ENCODE results near the gene TNS1. TPM values are rescaled to one million over a fixed set of nuclear protein-coding genes. Genes with fewer than 3 reads are reported as not detected.

Gene TNS1
- total RNA-seq, 1 donor from 2014 or later = 59.2 TPM

GRCh38 chr2:217843324-217843723 is 159.5 kb downstream of the TNS1 start:
- Mint-ChIP-seq H3K27me3 (no peaks in the 10 kb centered on the region), H3K36me3 (peaks cover 12% of the 10 kb centered on the region)

DNA sequence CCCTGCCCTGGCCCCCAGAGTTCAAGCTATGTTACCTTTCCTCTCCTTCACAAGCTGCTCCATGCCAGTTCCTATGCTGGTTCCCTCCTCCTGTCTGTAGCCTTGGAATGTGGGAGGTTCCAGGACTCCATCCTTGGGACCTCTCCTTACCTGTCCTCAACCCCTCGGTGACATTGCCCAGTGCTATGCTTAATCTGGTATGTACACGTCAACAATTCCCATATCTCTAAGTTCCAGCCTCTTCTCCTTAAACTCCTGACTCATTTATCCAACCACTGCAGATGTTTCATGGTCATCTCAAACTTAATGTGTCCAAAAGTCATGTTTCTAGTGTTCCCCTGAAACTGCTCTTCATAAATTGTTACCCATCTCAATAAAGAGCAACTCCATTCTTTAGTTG is 160.8 kb downstream of the TNS1 start:
- H3K4me3 Mint-ChIP-seq = no peak overlapping the region
- TF ChIP-seq, protein P1, sequence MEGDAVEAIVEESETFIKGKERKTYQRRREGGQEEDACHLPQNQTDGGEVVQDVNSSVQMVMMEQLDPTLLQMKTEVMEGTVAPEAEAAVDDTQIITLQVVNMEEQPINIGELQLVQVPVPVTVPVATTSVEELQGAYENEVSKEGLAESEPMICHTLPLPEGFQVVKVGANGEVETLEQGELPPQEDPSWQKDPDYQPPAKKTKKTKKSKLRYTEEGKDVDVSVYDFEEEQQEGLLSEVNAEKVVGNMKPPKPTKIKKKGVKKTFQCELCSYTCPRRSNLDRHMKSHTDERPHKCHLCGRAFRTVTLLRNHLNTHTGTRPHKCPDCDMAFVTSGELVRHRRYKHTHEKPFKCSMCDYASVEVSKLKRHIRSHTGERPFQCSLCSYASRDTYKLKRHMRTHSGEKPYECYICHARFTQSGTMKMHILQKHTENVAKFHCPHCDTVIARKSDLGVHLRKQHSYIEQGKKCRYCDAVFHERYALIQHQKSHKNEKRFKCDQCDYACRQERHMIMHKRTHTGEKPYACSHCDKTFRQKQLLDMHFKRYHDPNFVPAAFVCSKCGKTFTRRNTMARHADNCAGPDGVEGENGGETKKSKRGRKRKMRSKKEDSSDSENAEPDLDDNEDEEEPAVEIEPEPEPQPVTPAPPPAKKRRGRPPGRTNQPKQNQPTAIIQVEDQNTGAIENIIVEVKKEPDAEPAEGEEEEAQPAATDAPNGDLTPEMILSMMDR (conservative IDR thresholded peaks at IDR 0.05) = no peak
- no peaks in the 10 kb centered on the region for H3K9me3 Mint-ChIP-seq
- H3K27ac Mint-ChIP-seq = no peak overlapping the region
- peaks cover 6% of the 10 kb centered on the region for H3K36me3 Mint-ChIP-seq
- DNase-seq (ENCODE audit: extremely low spot score, unreplicated experiment) = no peak
- peaks cover 14% of the 10 kb centered on the region for H3K4me1 Mint-ChIP-seq (ENCODE audit: unreplicated experiment)
- no peaks in the 10 kb centered on the region for H3K27me3 Mint-ChIP-seq

More at GRCh38 chr2:217843324-217843723, 159.5 kb downstream of the TNS1 start:
- H3K4me3 Mint-ChIP-seq = no peak overlapping the region
- no peak for DNase-seq (ENCODE audit: extremely low spot score, unreplicated experiment)
- TF ChIP-seq, protein P1 (conservative IDR thresholded peaks at IDR 0.05) = no peak
- H3K4me1 Mint-ChIP-seq (ENCODE audit: unreplicated experiment) = peaks cover under 1% of the 10 kb centered on the region
- H3K27ac Mint-ChIP-seq = no peak overlapping the region
- H3K9me3 Mint-ChIP-seq = no peaks in the 10 kb centered on the region

GRCh38 chr2:217840522-217840921 is 162.3 kb downstream of the TNS1 start:
- peaks cover 28% of the 10 kb centered on the region for H3K4me1 Mint-ChIP-seq (ENCODE audit: unreplicated experiment)

DNA sequence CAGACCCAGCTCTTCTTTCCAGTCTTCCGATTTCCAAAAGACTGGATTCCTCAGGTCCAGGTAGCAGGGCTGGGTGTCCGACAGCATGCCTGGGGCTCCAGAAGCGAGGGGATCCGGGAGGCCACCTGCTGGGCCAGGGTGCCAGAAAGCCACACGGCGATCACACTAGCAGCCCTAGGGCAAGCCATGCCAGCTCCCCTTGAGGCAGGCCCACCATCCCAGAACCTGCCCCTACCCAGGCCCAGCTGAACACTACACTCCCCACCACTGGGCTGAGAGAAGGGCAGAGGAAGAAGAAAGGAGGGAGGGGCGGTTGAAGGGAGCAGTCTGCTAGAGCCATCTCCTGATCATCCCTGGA is 163.1 kb downstream of the TNS1 start:
- H3K27ac Mint-ChIP-seq = no peak overlapping the region
- peaks cover 30% of the 10 kb centered on the region for H3K4me1 Mint-ChIP-seq (ENCODE audit: unreplicated experiment)
- DNase-seq (ENCODE audit: extremely low spot score, unreplicated experiment) = no peak
- no peak overlapping the region for H3K4me3 Mint-ChIP-seq
- H3K36me3 Mint-ChIP-seq = peaks cover 9% of the 10 kb centered on the region
- H3K27me3 Mint-ChIP-seq = no peaks in the 10 kb centered on the region
- H3K9me3 Mint-ChIP-seq = no peaks in the 10 kb centered on the region
- TF ChIP-seq, protein P1 (conservative IDR thresholded peaks at IDR 0.05) = no peak

More at GRCh38 chr2:217840522-217840921, 162.3 kb downstream of the TNS1 start:
- H3K4me3 Mint-ChIP-seq = no peak overlapping the region
- H3K27ac Mint-ChIP-seq = no peak overlapping the region
- no peak for DNase-seq (ENCODE audit: extremely low spot score, unreplicated experiment)
- TF ChIP-seq, protein P1 (conservative IDR thresholded peaks at IDR 0.05) = no peak
- no peaks in the 10 kb centered on the region for H3K9me3 Mint-ChIP-seq
- H3K27me3 Mint-ChIP-seq = no peaks in the 10 kb centered on the region
- H3K36me3 Mint-ChIP-seq = peaks cover 6% of the 10 kb centered on the region

GRCh38 chr2:217839073-217839749 is 163.6 kb downstream of the TNS1 start:
- H3K4me3 Mint-ChIP-seq = no peak overlapping the region
- H3K4me1 Mint-ChIP-seq (ENCODE audit: unreplicated experiment) = peaks cover 30% of the 10 kb centered on the region
- H3K36me3 Mint-ChIP-seq = peaks cover 14% of the 10 kb centered on the region
- no peak overlapping the region for H3K27ac Mint-ChIP-seq
- no peak for DNase-seq (ENCODE audit: extremely low spot score, unreplicated experiment)
- no peaks in the 10 kb centered on the region for H3K9me3 Mint-ChIP-seq
- TF ChIP-seq, protein P1 (conservative IDR thresholded peaks at IDR 0.05) = no peak
- H3K27me3 Mint-ChIP-seq = no peaks in the 10 kb centered on the region

Data from type B pancreatic cell (in vitro differentiated cells).